WTC11 (cell line): ENCODE data around the gene PTPRU. TPM values are rescaled to one million over a fixed set of nuclear protein-coding genes. Genes with fewer than 3 reads are reported as not detected.
A peak's percentile ranks its signal among the peaks of the same experiment; 100 is the strongest.

ENCODE experiments used
- ATAC-seq: fragments of 200-7000 bp; cut with Tn5 transposase; 2 replicates; pipeline ENCODE4 v1.10.0; 2021; ENCODE audit warnings: mild to moderate bottlenecking, moderate library complexity
- CTCF ChIA-PET: fragments of 300-600 bp; sonication (Branson Sonifier 250); formaldehyde crosslinking; loops from one replicate; lab custom pipeline; 2021; ENCODE audit warnings: antibody characterized with exemption; lab: Charles Lee
- POLR2A ChIA-PET: fragments of 350-600 bp; sonication (Branson Sonifier 250); formaldehyde crosslinking; loops from one replicate; lab custom pipeline; 2021; ENCODE audit warnings: antibody characterized with exemption; lab: Charles Lee
- DNase-seq: peaks from one replicate; pipeline ENCODE4 v3.0.0; 2021; ENCODE audit warnings: low spot score
- H3K27ac Mint-ChIP-seq: 2 replicates; pipeline ENCODE4 v1.8.0; 2021; ENCODE audit warnings: mixed read lengths
- H3K27me3 Mint-ChIP-seq: 2 replicates; pipeline ENCODE4 v1.8.0; 2021; ENCODE audit warnings: low read depth, mild to moderate bottlenecking, moderate library complexity, mixed read lengths
- H3K36me3 Mint-ChIP-seq: 2 replicates; pipeline ENCODE4 v1.8.0; 2021; ENCODE audit warnings: mixed read lengths
- H3K4me1 Mint-ChIP-seq: 2 replicates; pipeline ENCODE4 v1.8.0; 2022; ENCODE audit warnings: mixed read lengths
- H3K4me3 Mint-ChIP-seq: 2 replicates; pipeline ENCODE4 v1.8.0; 2021; ENCODE audit warnings: mild to moderate bottlenecking, moderate library complexity, mixed read lengths
- H3K9me3 Mint-ChIP-seq: 2 replicates; pipeline ENCODE4 v1.8.0; 2021; ENCODE audit warnings: mixed read lengths
- ATF3 ChIP-seq: sonication (generic); formaldehyde crosslinking; conservative IDR thresholded peaks from 2 replicates; pipeline ENCODE4 v1.8.1; 2022; ENCODE audit warnings: mild to moderate bottlenecking, missing genetic modification reagents
- CDX4 ChIP-seq: fragments of 250-450 bp; sonication (Bioruptor Pico); IDR thresholded peaks from 2 replicates; pipeline ENCODE4 v1.9.0; 2021; ENCODE audit warnings: moderate library complexity, mild to moderate bottlenecking, inconsistent platforms, borderline replicate concordance
- CREM ChIP-seq: sonication (generic); formaldehyde crosslinking; IDR thresholded peaks from 2 replicates; pipeline ENCODE4 v1.8.1; 2022; ENCODE audit warnings: mild to moderate bottlenecking, missing genetic modification reagents, moderate library complexity
- CTCF ChIP-seq: fragments of 200-600 bp; IDR thresholded peaks from 2 replicates; pipeline ENCODE4 v1.8.0; 2022; ENCODE audit warnings: antibody characterized with exemption
- ESRRA ChIP-seq: sonication (generic); formaldehyde crosslinking; IDR thresholded peaks from 2 replicates; pipeline ENCODE4 v1.8.1; 2022; ENCODE audit warnings: mild to moderate bottlenecking, missing genetic modification reagents, borderline replicate concordance
- ETV6 ChIP-seq: sonication (generic); formaldehyde crosslinking; IDR thresholded peaks from 2 replicates; pipeline ENCODE4 v1.8.1; 2022; ENCODE audit warnings: mild to moderate bottlenecking, missing genetic modification reagents
- FOXK1 ChIP-seq: sonication (generic); formaldehyde crosslinking; IDR thresholded peaks from 2 replicates; pipeline ENCODE4 v1.8.0; 2022; ENCODE audit warnings: mild to moderate bottlenecking, moderate library complexity, missing genetic modification reagents
- FOXP1 ChIP-seq: sonication (generic); formaldehyde crosslinking; IDR thresholded peaks from 2 replicates; pipeline ENCODE4 v1.8.0; 2022; ENCODE audit warnings: missing genetic modification reagents, mild to moderate bottlenecking, moderate library complexity, borderline replicate concordance
- HMGA2 ChIP-seq: fragments of 250-450 bp; sonication (Bioruptor Pico); IDR thresholded peaks from 2 replicates; pipeline ENCODE4 v1.4.0; 2021; ENCODE audit warnings: mild to moderate bottlenecking, moderate library complexity
- IRF1 ChIP-seq: sonication (generic); formaldehyde crosslinking; IDR thresholded peaks from 2 replicates; pipeline ENCODE4 v1.8.0; 2023; ENCODE audit warnings: missing genetic modification reagents
- IRF2 ChIP-seq: sonication (generic); formaldehyde crosslinking; IDR thresholded peaks from 2 replicates; pipeline ENCODE4 v1.8.0; 2022; ENCODE audit warnings: low read depth, missing genetic modification reagents, borderline replicate concordance
- KAT7 ChIP-seq: sonication (generic); formaldehyde crosslinking; IDR thresholded peaks from 2 replicates; pipeline ENCODE4 v1.8.1; 2023; ENCODE audit warnings: missing genetic modification reagents, mild to moderate bottlenecking, borderline replicate concordance
- NR3C1 ChIP-seq: sonication (generic); formaldehyde crosslinking; conservative IDR thresholded peaks from 2 replicates; pipeline ENCODE4 v1.8.1; 2023; ENCODE audit warnings: low read depth, mild to moderate bottlenecking, missing genetic modification reagents
- OVOL2 ChIP-seq: fragments of 250-450 bp; sonication (Bioruptor Pico); IDR thresholded peaks from 2 replicates; pipeline ENCODE4 v1.9.0; 2021; ENCODE audit warnings: mild to moderate bottlenecking, borderline replicate concordance
- PRDM15 ChIP-seq: sonication (generic); formaldehyde crosslinking; IDR thresholded peaks from 2 replicates; pipeline ENCODE4 v1.8.0; 2022; ENCODE audit warnings: missing genetic modification reagents
- TEAD1 ChIP-seq: sonication (generic); formaldehyde crosslinking; IDR thresholded peaks from 2 replicates; pipeline ENCODE4 v1.8.0; 2022; ENCODE audit warnings: mild to moderate bottlenecking, missing genetic modification reagents
- USF2 ChIP-seq: sonication (generic); formaldehyde crosslinking; IDR thresholded peaks from 2 replicates; pipeline ENCODE4 v1.8.1; 2023; ENCODE audit warnings: mild to moderate bottlenecking, missing genetic modification reagents, moderate library complexity
- ZBTB21 ChIP-seq: sonication (generic); formaldehyde crosslinking; IDR thresholded peaks from 2 replicates; pipeline ENCODE4 v1.8.1; 2023; ENCODE audit warnings: mild to moderate bottlenecking, missing genetic modification reagents, borderline replicate concordance
- ZNF423 ChIP-seq: fragments of 250-450 bp; sonication (Bioruptor Pico); IDR thresholded peaks from 2 replicates; pipeline ENCODE4 v2.1.2; 2022; ENCODE audit warnings: mild to moderate bottlenecking, moderate library complexity
- total RNA-seq: library from RNA; stranded (reverse); gene quantifications from 3 replicates; pipeline ENCODE4 v1.2.3, GENCODE V29; 2021

Gene PTPRU
- total RNA-seq, 1 experiment from 2014 or later = 75.4 TPM

- H3K9me3 Mint-ChIP-seq = peaks cover 4% of the 10 kb centered on the region
- DNase-seq (peak; percentile 5), ATAC-seq (no peak)
- H3K4me1 Mint-ChIP-seq = peaks cover 33% of the 10 kb centered on the region
- H3K27me3 Mint-ChIP-seq = no peaks in the 10 kb centered on the region
- H3K4me3 Mint-ChIP-seq = no peak overlapping the region
- TF ChIP-seq HMGA2 (CRISPR knock-in tag) = no peak
- no peak for TF ChIP-seq ETV6 (CRISPR knock-in tag)
- POLR2A ChIA-PET = no interaction called here
- CTCF ChIA-PET = interaction anchor here (1.0 to 5.1 kb wide), 5 partner anchors 11 to 72 kb away, joined by 3 to 50 read pairs (median 3); no protein-coding TSS in a partner anchor
- no peaks in the 10 kb centered on the region for H3K36me3 Mint-ChIP-seq
- H3K27ac Mint-ChIP-seq = no peak overlapping the region
These were observed 106.7 kb downstream of the PTPRU start for GRCh38 chr1:29342983-29343382.

GRCh38 chr1:29343476-29343875 is 107.2 kb downstream of the PTPRU start:
- Mint-ChIP-seq H3K4me3 (no peak overlapping the region), H3K9me3 (peaks cover 4% of the 10 kb centered on the region)
- POLR2A ChIA-PET = no interaction called here
- no peak for ATAC-seq
- CTCF ChIA-PET = interaction anchor here (1.2 to 5.1 kb wide), 4 partner anchors 12 to 360 kb away, joined by 3 to 50 read pairs (median 6); no protein-coding TSS in a partner anchor
- TF ChIP-seq ESRRA (no peak), FOXP1 (CRISPR knock-in tag) (no peak), ETV6 (CRISPR knock-in tag) (no peak), CDX4 (CRISPR knock-in tag) (no peak), FOXK1 (CRISPR knock-in tag) (no peak), USF2 (CRISPR knock-in tag) (no peak), NR3C1 (CRISPR knock-in tag) (no peak), ZNF423 (CRISPR knock-in tag) (no peak), OVOL2 (CRISPR knock-in tag) (no peak), ATF3 (CRISPR knock-in tag) (no peak), PRDM15 (CRISPR knock-in tag) (no peak)
- TF ChIP-seq, all 79 proteins: peak for 0
- Mint-ChIP-seq H3K36me3 (no peaks in the 10 kb centered on the region), H3K27me3 (no peaks in the 10 kb centered on the region), H3K4me1 (peaks cover 33% of the 10 kb centered on the region), H3K27ac (no peak overlapping the region)
- DNase-seq = no peak

- DNase-seq = no peak
- H3K27ac Mint-ChIP-seq = no peak overlapping the region
- CTCF ChIA-PET = interaction anchor here (0.9 to 5.1 kb wide), 6 partner anchors 12 to 360 kb away, joined by 3 to 50 read pairs (median 6); partner anchors contain the start of gene PTPRU
These were observed 107.6 kb downstream of the PTPRU start for GRCh38 chr1:29343908-29344307.

More at GRCh38 chr1:29343908-29344307, 107.6 kb downstream of the PTPRU start:
- Mint-ChIP-seq H3K27me3 (no peaks in the 10 kb centered on the region), H3K36me3 (no peaks in the 10 kb centered on the region), H3K9me3 (peaks cover 4% of the 10 kb centered on the region), H3K4me3 (peak overlapping the region; percentile 23; the same call in 1 of the 2 replicates), H3K4me1 (peaks cover 33% of the 10 kb centered on the region)
- POLR2A ChIA-PET = no interaction called here
- peak; percentile 18; the same call in 1 of the 2 replicates for ATAC-seq
- TF ChIP-seq TEAD1 (CRISPR knock-in tag) = no peak
- 0 out of 2 replicates have a peak, but pooled peaks have one; percentile 17 for TF ChIP-seq CTCF
- no peak for TF ChIP-seq IRF2 (CRISPR knock-in tag)
- TF ChIP-seq CREM (CRISPR knock-in tag) = no peak
- TF ChIP-seq ZBTB21 (CRISPR knock-in tag) = no peak
- no peak for TF ChIP-seq IRF1
- no peak for TF ChIP-seq USF2 (CRISPR knock-in tag)
- TF ChIP-seq KAT7 (CRISPR knock-in tag) = no peak
